SK-N-DZ (cell line): ENCODE measurements around the gene GDPD4.
A peak's percentile ranks its signal among the peaks of the same experiment; 100 is the strongest.

Experiments used
- DNase-seq: peaks from one replicate; pipeline ENCODE4 v3.0.0-alpha.2; 2015; ENCODE audit warnings: low spot score

Gene GDPD4

GRCh38 chr11:77206264-77207018 is 95.0 kb downstream of the GDPD4 start:
- DNase-seq, result no peak

GRCh38 chr11:77205467-77206263 is 95.8 kb downstream of the GDPD4 start:
- DNase-seq, result no peak

- DNase-seq, result no peak
These were observed 96.6 kb downstream of the GDPD4 start for GRCh38 chr11:77204754-77205466.

GRCh38 chr11:77203901-77204753 is 97.4 kb downstream of the GDPD4 start:
- DNase-seq, result no peak

- no peak for DNase-seq
These were observed 98.3 kb downstream of the GDPD4 start for GRCh38 chr11:77202941-77203900.

GRCh38 chr11:77201991-77202841 is 99.3 kb downstream of the GDPD4 start:
- DNase-seq, result no peak

- no peak for DNase-seq
These were observed 100.1 kb downstream of the GDPD4 start for GRCh38 chr11:77201370-77201769.

GRCh38 chr11:77200351-77201268 is 100.9 kb downstream of the GDPD4 start:
- DNase-seq, result no peak

GRCh38 chr11:77199137-77199745 is 102.2 kb downstream of the GDPD4 start:
- no peak for DNase-seq

- DNase-seq, result peak; percentile 66
These were observed 103.0 kb downstream of the GDPD4 start for GRCh38 chr11:77198440-77198849.

GRCh38 chr11:77197626-77198320 is 103.7 kb downstream of the GDPD4 start:
- DNase-seq, result no peak

- no peak for DNase-seq
These were observed 104.5 kb downstream of the GDPD4 start for GRCh38 chr11:77196961-77197360.

GRCh38 chr11:77195071-77195755 is 106.3 kb downstream of the GDPD4 start:
- DNase-seq, result no peak

- DNase-seq, result no peak
These were observed 107.3 kb downstream of the GDPD4 start for GRCh38 chr11:77193911-77194830.

GRCh38 chr11:77193167-77193566 is 108.3 kb downstream of the GDPD4 start:
- no peak for DNase-seq
